Prostate gland (tissue), 2 donors: ENCODE measurements around the gene SGCE.

Experiments used
- CTCF ChIP-seq, 4 experiments: fragments of 200-600 bp in 2 of 4; fragments of 450-650 bp in 2 of 4; sonication (generic) in 2 of 4; IDR thresholded peaks; 1 replicate in 3 of 4; 2 replicates in 1 of 4; pipeline ENCODE4 v1.5.1; 2016 to 2019; ENCODE audit warnings: antibody characterized with exemption in 4 of 4, mild to moderate bottlenecking in 2 of 4, moderate library complexity in 2 of 4
- POLR2A ChIP-seq: fragments of 450-650 bp; IDR thresholded peaks from one replicate; pipeline ENCODE4 v1.6.1; 2016; ENCODE audit warnings: antibody characterized with exemption, mild to moderate bottlenecking
- POLR2AphosphoS5 ChIP-seq: sonication (generic); formaldehyde crosslinking; IDR thresholded peaks from one replicate; pipeline ENCODE4 v1.6.1; 2017; ENCODE audit warnings: antibody characterized with exemption

- TF ChIP-seq CTCF (IDR thresholded peaks at IDR 0.05): no peak
- TF ChIP-seq POLR2A: no peak
- no peak for TF ChIP-seq POLR2AphosphoS5
Measured at GRCh38 chr7:94577357-94577756, 78.6 kb downstream of the SGCE start.
